Stomach (tissue), 9 donors: Measurements from ENCODE around the gene ZNF74. TPM values are rescaled to one million over a fixed set of nuclear protein-coding genes. Genes with fewer than 3 reads are reported as not detected.

ENCODE experiments used
- DNase-seq, 2 donors: peaks; one replicate each; pipeline versions ENCODE4 v3.0.0 to v3.0.0-alpha.2; 2013 to 2019
- H3K27ac ChIP-seq, 5 donors: fragments of 200-600 bp in 4 of 5; sonication (generic) in 4 of 5; one replicate each; pipeline ENCODE4 v1.5.1; 2013 to 2019; ENCODE audit warnings: mild to moderate bottlenecking in 1 of 5, moderate library complexity in 1 of 5
- H3K27me3 ChIP-seq, 3 donors: fragments of 200-600 bp; sonication (generic); one replicate each; pipeline ENCODE4 v1.5.1; 2017 to 2019; ENCODE audit warnings: mixed run types in 1 of 3
- H3K36me3 ChIP-seq, 4 donors: fragments of 200-600 bp; sonication (generic); 1 replicate in 3 of 4; 2 replicates in 1 of 4; pipeline ENCODE4 v1.5.1; 2016 to 2019
- H3K4me1 ChIP-seq, 4 donors: fragments of 200-600 bp; sonication (generic); one replicate each; pipeline ENCODE4 v1.5.1; 2016 to 2019
- H3K4me3 ChIP-seq, 4 donors: fragments of 200-600 bp; sonication (generic) in 3 of 4; one replicate each; pipeline ENCODE4 v1.5.1; 2016 to 2019; ENCODE audit warnings: mild to moderate bottlenecking in 1 of 4
- H3K9me3 ChIP-seq, 4 donors: fragments of 200-600 bp; sonication (generic); one replicate each; pipeline ENCODE4 v1.5.1; 2016 to 2019
- CTCF ChIP-seq, 7 experiments: fragments of 450-650 bp in 4 of 7; fragments of 200-600 bp in 3 of 7; sonication (generic) in 3 of 7; IDR thresholded peaks; one replicate each; pipeline ENCODE4 v1.5.1; 2016 to 2019; ENCODE audit warnings: antibody characterized with exemption in 7 of 7, control low read depth in 2 of 7, mild to moderate bottlenecking in 1 of 7
- EP300 ChIP-seq: sonication (generic); formaldehyde crosslinking; IDR thresholded peaks from one replicate; pipeline ENCODE4 v1.6.1; 2017; ENCODE audit warnings: antibody characterized with exemption
- POLR2A ChIP-seq, 4 donors: fragments of 450-650 bp; IDR thresholded peaks; one replicate each; pipeline ENCODE4 v1.6.1; 2016; ENCODE audit warnings: antibody characterized with exemption in 4 of 4, control low read depth in 2 of 4, mild to moderate bottlenecking in 1 of 4, moderate library complexity in 1 of 4
- POLR2AphosphoS5 ChIP-seq, 3 donors: sonication (generic); formaldehyde crosslinking; IDR thresholded peaks; one replicate each; pipeline ENCODE4 v1.6.1; 2016; ENCODE audit warnings: antibody characterized with exemption in 3 of 3
- whole genome bisulfite sequencing, 5 donors: extraction: QIAGEN DNeasy Blood & Tissue Kit in 3 of 5; methylation state at CpG; one replicate each; pipeline versions ENCODE4 v1.1.5 to v1.1.7; 2013 to 2018; 5-methylcytosine and 5-hydroxymethylcytosine counted together
- intact Hi-C: fragments of 100-400 bp; cut with DNase I; formaldehyde crosslinking; loops from one replicate; pipeline ENCODE4 v1.15.1; 2023; ENCODE audit warnings: low total_unique reads
- polyA plus RNA-seq, 3 donors: library from polyadenylated mRNA; stranded (reverse); fragments of 200-250 nt; gene quantifications; one replicate each; pipeline ENCODE4 v1.2.3, GENCODE V29; 2013
- total RNA-seq, 5 donors: library from RNA; depleted of rRNA; stranded (reverse); fragments of >200 nt; gene quantifications; one replicate each; pipeline versions ENCODE4 v1.1.0 to v1.2.3, GENCODE V29; 2014 to 2016
- donor health status: healthy with polysubstance abuse.
- donor health status: Bipolar disorder and iron deficiency.
- donor health status: healthy.

Gene ZNF74
- total and polyA plus RNA-seq, 8 donors: 3.1 to 29.9 (median 8.2) TPM

- 71 to 95% (median 89%) methylated on average over 2 of the region's 2 CpGs for WGBS, 5 donors
- no peak for DNase-seq
- no peak overlapping the region for H3K4me3 ChIP-seq
Measured at GRCh38 chr22:20384171-20384570, 9.8 kb upstream of the ZNF74 start.

DNA sequence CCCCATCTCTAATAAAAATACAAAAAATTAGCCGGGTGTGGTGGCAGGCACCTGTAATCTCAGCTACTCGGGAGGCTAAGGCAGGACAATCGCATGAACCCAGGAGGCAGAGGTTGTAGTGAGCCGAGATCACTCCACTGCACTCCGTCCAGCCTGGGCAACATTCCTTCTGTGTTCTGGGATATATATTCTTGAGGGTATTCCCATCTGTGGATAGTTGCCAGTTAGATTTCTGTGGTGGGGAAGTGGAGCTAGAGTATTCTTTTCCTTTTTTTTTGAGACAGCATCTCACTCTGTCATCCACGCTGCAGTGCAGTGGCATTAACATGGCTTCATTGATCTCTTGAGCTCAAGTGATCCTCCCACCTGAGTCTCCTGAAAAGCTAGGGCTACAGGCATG is 9.1 kb upstream of the ZNF74 start:
- Histone ChIP-seq H3K4me1 (no peaks in the 10 kb centered on the region), H3K36me3 (no peaks in the 10 kb centered on the region), H3K27ac (no peak overlapping the region), H3K4me3 (no peak overlapping the region), H3K9me3 (no peaks in the 10 kb centered on the region), H3K27me3 (peaks cover 0 to 21% (median 17%) of the 10 kb centered on the region in 3 donors)
- TF ChIP-seq POLR2A (IDR thresholded peaks at IDR 0.05) (no peak), EP300 (no peak), POLR2AphosphoS5 (IDR thresholded peaks at IDR 0.05) (no peak), CTCF (IDR thresholded peaks at IDR 0.05) (no peak)
- WGBS, 5 donors: 86 to 94% (median 92%) methylated on average over 6 of the region's 6 CpGs
- intact Hi-C loops: no loop called here
- DNase-seq: no peak

More at GRCh38 chr22:20384171-20384570, 9.8 kb upstream of the ZNF74 start:
- TF ChIP-seq POLR2A (IDR thresholded peaks at IDR 0.05) (no peak), EP300 (no peak), POLR2AphosphoS5 (IDR thresholded peaks at IDR 0.05) (no peak), CTCF (IDR thresholded peaks at IDR 0.05) (no peak)
- Histone ChIP-seq H3K27me3 (peaks cover 0 to 21% (median 17%) of the 10 kb centered on the region in 3 donors), H3K9me3 (no peaks in the 10 kb centered on the region), H3K4me1 (no peaks in the 10 kb centered on the region), H3K36me3 (no peaks in the 10 kb centered on the region), H3K27ac (no peak overlapping the region)
- intact Hi-C loops: no loop called here

DNA sequence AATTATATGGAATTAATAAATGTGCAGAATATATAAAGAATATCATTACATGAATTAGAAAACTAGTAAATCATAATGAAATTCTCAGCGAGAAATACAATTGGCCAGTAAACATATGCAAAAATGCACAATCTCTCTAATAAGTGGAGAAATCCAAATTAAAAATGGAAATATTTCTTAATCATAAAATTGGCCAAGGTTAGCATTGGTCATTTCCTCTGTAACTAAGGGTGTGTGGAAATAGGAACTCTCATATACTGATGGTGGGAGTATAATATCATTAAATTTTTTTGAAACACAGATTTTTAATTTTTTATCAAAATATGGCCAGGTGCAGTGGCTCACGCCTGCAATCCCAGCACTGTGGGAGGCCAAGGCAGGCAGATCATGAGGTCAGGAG is 7.6 kb upstream of the ZNF74 start:
- no peak for DNase-seq
- Histone ChIP-seq H3K27me3 (peaks cover 0 to 21% (median 17%) of the 10 kb centered on the region in 3 donors), H3K27ac (no peak overlapping the region), H3K4me1 (no peaks in the 10 kb centered on the region), H3K36me3 (no peaks in the 10 kb centered on the region), H3K4me3 (no peak overlapping the region), H3K9me3 (no peaks in the 10 kb centered on the region)
- intact Hi-C loops: no loop called here
- TF ChIP-seq POLR2AphosphoS5 (IDR thresholded peaks at IDR 0.05): no peak
- no peak for TF ChIP-seq POLR2A (IDR thresholded peaks at IDR 0.05)
- TF ChIP-seq CTCF (IDR thresholded peaks at IDR 0.05): no peak
- TF ChIP-seq EP300: no peak
- WGBS, 5 donors: 89 to 97% (median 94%) methylated on average over 2 of the region's 2 CpGs

DNA sequence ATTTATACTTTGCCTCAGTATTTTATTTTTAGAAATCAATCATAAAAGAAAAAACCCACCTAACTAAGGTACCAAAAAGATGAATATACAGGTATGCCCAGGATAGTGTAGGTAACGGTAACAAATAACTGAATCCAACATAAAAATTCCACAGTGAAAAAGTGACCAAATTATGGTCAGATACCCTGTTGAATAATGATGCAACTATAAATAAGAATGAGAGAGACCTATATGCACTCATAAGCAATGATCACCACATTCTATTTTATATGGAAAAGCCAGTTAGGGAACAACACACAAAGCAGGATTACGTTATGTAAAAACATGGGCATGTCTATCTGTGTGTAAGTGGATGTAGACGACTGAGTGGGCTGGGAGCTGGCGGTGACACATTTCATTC is 7.0 kb upstream of the ZNF74 start:
- H3K4me1 ChIP-seq: no peaks in the 10 kb centered on the region
- DNase-seq: no peak
- TF ChIP-seq POLR2AphosphoS5 (IDR thresholded peaks at IDR 0.05): no peak
- no peak for TF ChIP-seq EP300
- no peak for TF ChIP-seq CTCF (IDR thresholded peaks at IDR 0.05)
- no peak for TF ChIP-seq POLR2A (IDR thresholded peaks at IDR 0.05)

More for the DNA sequence above, 7.0 kb upstream of the ZNF74 start:
- H3K27ac ChIP-seq: no peak overlapping the region
- H3K9me3 ChIP-seq: no peaks in the 10 kb centered on the region
- H3K27me3 ChIP-seq: peaks cover 0 to 21% (median 17%) of the 10 kb centered on the region in 3 donors
- H3K36me3 ChIP-seq: no peaks in the 10 kb centered on the region
- WGBS, 5 donors: 79 to 91% (median 90%) methylated on average over 4 of the region's 4 CpGs
- intact Hi-C loops: no loop called here
- no peak overlapping the region for H3K4me3 ChIP-seq
